ENCODE data around the gene NT5C3A.
A peak's percentile ranks its signal among the peaks of the same experiment; 100 is the strongest.
"Not testable (repeated sequence)": the region's sequence is repeated elsewhere in the genome, so short reads cannot be mapped to it uniquely, and the experiment has no call there.

Gene NT5C3A

GRCh38 chr7:33041631-33042428, 20.7 kb downstream of the NT5C3A start:
- no peak for DNase-seq (ENCODE audit: low spot score)

GRCh38 chr7:33040803-33041516, 21.6 kb downstream of the NT5C3A start:
- no peak for DNase-seq (ENCODE audit: low spot score)

DNA sequence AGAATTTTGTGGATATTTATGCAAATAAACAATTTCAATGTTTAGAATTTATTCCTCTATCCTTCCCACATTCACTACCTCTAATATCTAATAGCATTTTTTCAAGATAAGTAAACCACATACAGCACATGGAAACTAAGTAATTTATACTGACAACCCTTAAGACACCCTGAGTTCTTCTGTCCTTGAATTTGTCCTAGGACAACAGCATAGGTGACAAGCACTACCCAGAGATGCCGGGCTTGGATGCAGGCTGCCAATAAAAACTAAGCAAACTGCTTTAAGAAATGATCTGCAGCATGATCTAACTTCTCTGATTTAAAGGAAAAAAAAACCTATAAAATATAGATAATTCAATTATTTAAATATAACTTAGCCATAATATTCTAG, 22.7 kb downstream of the NT5C3A start:
- DNase-seq (ENCODE audit: low spot score) = no peak

GRCh38 chr7:33039257-33039902, 23.2 kb downstream of the NT5C3A start:
- no peak for DNase-seq (ENCODE audit: low spot score)

- DNase-seq (ENCODE audit: low spot score) = no peak
Measured at GRCh38 chr7:33038639-33039038, 23.9 kb downstream of the NT5C3A start.

- DNase-seq (ENCODE audit: low spot score) = no peak
Measured at GRCh38 chr7:33035776-33036175, 26.8 kb downstream of the NT5C3A start.

DNA sequence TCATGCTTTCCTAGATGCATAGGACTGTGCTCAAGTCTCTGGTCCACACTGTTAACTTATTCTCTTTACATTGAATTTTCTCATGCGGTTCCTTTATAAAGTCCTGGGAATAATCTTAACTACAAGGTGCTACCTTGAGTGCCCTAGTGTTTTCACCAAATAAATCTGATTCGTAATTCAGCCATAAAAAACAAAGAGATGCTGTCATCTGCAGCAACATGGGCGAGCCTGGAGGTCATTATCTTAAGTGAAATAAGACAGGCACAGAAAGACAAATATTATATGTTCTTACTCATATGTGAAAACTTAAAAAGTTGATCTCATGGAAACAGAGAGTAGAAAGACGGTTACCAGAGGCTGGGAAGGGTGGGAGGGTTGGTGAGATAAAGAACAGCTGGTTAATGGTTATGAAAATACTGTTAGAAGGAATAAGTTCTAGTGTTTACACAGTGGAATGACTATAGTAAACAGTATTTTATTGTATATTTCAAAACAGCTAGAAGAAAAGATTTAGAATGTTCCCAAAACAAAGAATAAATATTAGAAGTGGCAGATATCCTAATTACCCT, 38.3 kb downstream of the NT5C3A start:
- no peak for DNase-seq (ENCODE audit: low spot score)

DNA sequence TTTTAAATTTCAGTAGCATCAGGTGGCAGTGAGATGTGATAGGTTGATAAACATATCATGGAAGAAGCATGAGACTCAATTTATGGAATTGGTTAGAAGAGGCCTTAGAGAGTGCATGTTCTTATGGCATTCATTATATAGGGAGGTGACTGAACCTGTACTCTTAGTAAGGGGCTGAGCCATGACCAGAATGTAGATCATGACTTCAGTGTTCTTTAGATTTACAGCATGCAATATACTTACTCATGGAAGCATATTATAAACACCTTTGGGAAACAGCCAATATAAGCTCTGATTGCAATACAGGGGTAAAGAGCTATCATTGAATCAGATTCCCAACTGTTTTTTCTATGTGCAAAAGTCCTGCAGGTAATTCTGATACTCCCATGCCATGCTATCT, 50.2 kb downstream of the NT5C3A start:
- DNase-seq (ENCODE audit: low spot score) = no peak

DNA sequence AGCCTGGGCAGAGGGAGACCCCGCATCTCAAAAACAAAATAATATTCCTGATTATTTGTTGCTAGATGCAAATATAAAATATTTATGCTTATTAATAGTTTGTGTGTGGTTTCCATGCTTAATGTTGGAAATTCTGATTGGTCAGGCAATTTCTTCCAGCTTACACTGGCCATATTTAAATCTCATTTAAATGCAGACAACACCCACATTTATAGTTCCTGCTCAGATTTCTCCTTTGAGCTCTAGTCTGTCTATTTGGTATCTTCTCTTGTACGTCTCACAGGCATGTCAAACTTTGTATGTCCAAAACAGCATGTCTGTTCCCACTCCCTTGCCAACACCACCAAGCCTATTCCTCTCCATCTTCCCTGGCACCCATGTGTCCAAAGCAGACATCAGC, 52.8 kb downstream of the NT5C3A start:
- DNase-seq (ENCODE audit: low spot score) = no peak

- DNase-seq (ENCODE audit: low spot score) = not testable (repeated sequence)
Measured at GRCh38 chr7:33005690-33006089, 56.9 kb downstream of the NT5C3A start.

- not testable (repeated sequence) for DNase-seq (ENCODE audit: low spot score)
Measured at GRCh38 chr7:33005193-33005592, 57.4 kb downstream of the NT5C3A start.

- not testable (repeated sequence) for DNase-seq (ENCODE audit: low spot score)
Measured at GRCh38 chr7:33004104-33004616, 58.4 kb downstream of the NT5C3A start.

GRCh38 chr7:33003111-33003510, 59.5 kb downstream of the NT5C3A start:
- DNase-seq (ENCODE audit: low spot score) = not testable (repeated sequence)

GRCh38 chr7:32999380-32999779, 63.2 kb downstream of the NT5C3A start:
- not testable (repeated sequence) for DNase-seq (ENCODE audit: low spot score)

DNA sequence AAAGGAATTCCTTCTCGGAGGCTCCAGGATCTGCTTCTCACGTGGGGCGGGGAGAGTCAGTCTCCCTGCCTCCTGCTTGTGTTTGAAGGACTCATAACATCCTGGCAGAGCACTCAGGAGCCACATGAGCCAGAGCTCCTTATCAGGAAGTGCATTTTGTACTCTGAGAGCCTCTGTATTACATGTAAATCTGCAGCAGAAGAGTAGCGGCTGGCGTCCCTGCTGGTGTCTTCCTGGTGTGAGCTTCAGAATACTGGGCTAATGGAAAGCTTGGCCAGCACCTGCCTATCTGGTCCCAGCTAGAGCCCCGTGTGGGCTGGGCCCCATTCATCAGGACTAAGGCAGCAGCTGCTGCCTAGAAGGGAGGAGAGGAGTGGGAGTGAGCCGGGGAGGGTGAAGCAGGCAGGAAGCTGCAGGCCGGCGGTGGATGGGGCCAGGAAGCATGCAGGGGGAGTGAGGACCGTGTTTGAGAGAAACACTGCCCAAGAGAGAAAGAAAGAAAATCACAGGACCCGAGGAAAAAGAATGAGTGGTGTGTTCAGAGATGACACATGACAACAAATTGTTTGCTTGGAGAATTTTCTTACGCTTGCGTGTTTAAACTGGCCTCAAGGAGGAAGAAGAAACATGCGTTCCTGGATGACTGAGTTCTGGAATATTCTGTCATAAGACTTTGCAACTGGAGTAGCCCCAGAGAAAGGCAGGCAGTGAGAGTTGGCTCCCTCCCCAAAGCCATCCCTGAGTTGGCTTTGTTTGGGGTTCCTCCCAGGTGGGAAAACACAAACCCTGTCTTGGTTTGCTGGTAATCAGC, 64.0 kb downstream of the NT5C3A start:
- peak; percentile 79 for DNase-seq (ENCODE audit: low spot score)

- not testable (repeated sequence) for DNase-seq (ENCODE audit: low spot score)
Measured at GRCh38 chr7:32997956-32998355, 64.6 kb downstream of the NT5C3A start.

GRCh38 chr7:32992750-32993149, 69.8 kb downstream of the NT5C3A start:
- not testable (repeated sequence) for DNase-seq (ENCODE audit: low spot score)

GRCh38 chr7:32991975-32992700, 70.4 kb downstream of the NT5C3A start:
- DNase-seq (ENCODE audit: low spot score) = not testable (repeated sequence)

DNA sequence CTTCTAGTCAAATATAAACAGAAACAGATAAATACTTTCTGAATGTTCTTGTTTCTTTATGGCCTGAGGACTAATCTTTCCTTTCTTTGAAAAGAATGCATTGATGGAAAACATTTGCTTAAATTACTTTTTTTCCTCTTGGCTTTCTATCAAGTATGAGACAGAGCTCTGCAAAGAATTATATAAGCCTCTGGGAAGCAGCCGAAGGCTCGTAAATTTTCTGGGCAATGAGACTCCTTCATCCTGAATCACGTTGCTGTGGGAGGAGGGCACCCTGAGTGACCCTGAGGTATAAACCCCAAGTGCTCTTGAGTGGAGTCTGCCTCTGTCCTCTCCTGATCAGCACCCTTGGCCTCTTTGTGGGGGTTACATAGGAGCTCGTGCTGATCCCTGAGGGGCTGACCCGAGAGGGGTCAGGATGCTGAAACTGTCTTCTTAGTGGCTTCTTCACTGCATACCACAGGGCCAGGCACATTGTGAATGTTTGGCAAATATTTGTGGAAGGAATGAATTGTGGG, 71.4 kb downstream of the NT5C3A start:
- DNase-seq (ENCODE audit: low spot score) = not testable (repeated sequence)

DNA sequence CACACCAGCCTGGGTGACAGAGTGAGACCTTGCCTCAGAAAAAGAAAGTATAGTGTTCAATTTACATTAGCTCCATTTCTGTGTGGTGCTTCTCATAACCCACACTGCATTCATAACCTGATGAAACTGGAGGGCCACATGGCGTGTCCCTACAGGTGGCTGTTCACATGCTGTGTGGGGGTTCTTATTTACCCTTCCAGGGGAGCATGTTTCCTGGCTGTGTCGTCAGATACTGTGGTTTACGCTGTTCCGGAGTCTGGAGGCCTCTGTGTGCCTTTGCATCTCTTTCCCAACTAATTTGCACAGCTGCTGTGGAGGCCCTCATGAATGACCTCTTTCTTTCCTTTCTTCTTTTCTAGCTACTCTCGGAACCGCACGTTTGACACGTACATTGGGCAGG, 74.4 kb downstream of the NT5C3A start:
- DNase-seq (ENCODE audit: low spot score) = not testable (repeated sequence)
